HCT116 (cell line): Measurements from ENCODE around the gene SDK2. TPM values are rescaled to one million over a fixed set of nuclear protein-coding genes. Genes with fewer than 3 reads are reported as not detected.

Experiments used
- ATAC-seq: fragments of 200-7000 bp; cut with Tn5 transposase; 2 replicates; pipeline ENCODE4 v1.9.1; 2020; ENCODE audit warnings: mild to moderate bottlenecking, moderate library complexity
- BruUV-seq: library from RNA; stranded (reverse); fragments of 400-500 nt; replicated peaks from 2 replicates; lab custom pipeline; 2021; lab: Mats Ljungman, UMichigan
- CTCF ChIA-PET: fragments of 300-600 bp; sonication (Branson Sonifier 250); formaldehyde crosslinking; loops from one replicate; lab custom pipeline; 2021; ENCODE audit warnings: antibody characterized with exemption; lab: Charles Lee
- POLR2A ChIA-PET: fragments of 300-600, 350-600 bp; sonication (Branson Sonifier 250); formaldehyde crosslinking; loops from one replicate; lab custom pipeline; 2021; ENCODE audit warnings: antibody characterized with exemption; lab: Charles Lee
- RAD21 ChIA-PET, 2 experiments: fragments of 300-600 bp; sonication (Branson Sonifier 250); formaldehyde crosslinking; loops; one replicate each; lab custom pipeline; 2023; ENCODE audit warnings: low total read pairs in 2 of 2; ENCODE audit not compliant: uncharacterized antibody in 2 of 2, unreplicated experiment in 2 of 2, low non-redundant PET in 1 of 2; lab: Charles Lee
- DNase-seq: peaks from one replicate; pipeline ENCODE4 v3.0.0-alpha.2; 2010; ENCODE audit warnings: low read depth, low spot score
- H2AFZ ChIP-seq: fragments of 200-600 bp; shearing (Covaris generic), sonication (generic); 2 replicates; pipeline ENCODE4 v1.6.1; 2017; ENCODE audit warnings: low read depth, mixed run types, mixed read lengths, antibody characterized with exemption, low read length; ENCODE audit not compliant: poor library complexity, severe bottlenecking
- H3K27ac ChIP-seq: 2 replicates; pipeline ENCODE4 v1.5.1; 2012; ENCODE audit warnings: low read depth, low read length
- H3K27me3 ChIP-seq: fragments of 200-600 bp; sonication (generic); 2 replicates; pipeline ENCODE4 v1.6.1; 2016; ENCODE audit warnings: mixed run types, low read length, mixed read lengths; ENCODE audit not compliant: insufficient read depth
- H3K36me3 ChIP-seq, 2 experiments: fragments of 200-500 bp in 1 of 2; fragments of 200-600 bp in 1 of 2; sonication (Bioruptor generic) in 1 of 2; sonication (generic) in 1 of 2; 2 replicates each; pipeline versions ENCODE4 v1.5.1 to v1.6.1; 2014 to 2016; ENCODE audit warnings: low read length in 2 of 2, inconsistent platforms in 1 of 2, mixed read lengths in 1 of 2, mixed run types in 1 of 2; ENCODE audit not compliant: insufficient read depth in 2 of 2, control insufficient read depth in 1 of 2
- H3K4me1 ChIP-seq, 2 experiments: fragments of 200-600 bp in 1 of 2; sonication (generic) in 1 of 2; 2 replicates each; pipeline versions ENCODE4 v1.5.1 to v1.6.1; 2012 to 2017; ENCODE audit warnings: low read length in 2 of 2, inconsistent platforms in 1 of 2, mild to moderate bottlenecking in 1 of 2, mixed read lengths in 1 of 2, mixed run types in 1 of 2, moderate library complexity in 1 of 2; ENCODE audit not compliant: insufficient read depth in 2 of 2, control insufficient read depth in 1 of 2
- H3K4me2 ChIP-seq: fragments of 200-600 bp; sonication (generic); 2 replicates; pipeline ENCODE4 v1.6.1; 2017; ENCODE audit warnings: mixed run types, low read length, mixed read lengths
- H3K4me3 ChIP-seq, 2 experiments: fragments of 200-600 bp in 1 of 2; sonication (generic) in 1 of 2; replicated peaks in 1 of 2; 2 replicates each; pipeline ENCODE4 v1.5.1; 2011 to 2016; ENCODE audit warnings: low read length in 2 of 2, control low read depth in 1 of 2, low read depth in 1 of 2, mild to moderate bottlenecking in 1 of 2, mixed read lengths in 1 of 2, mixed run types in 1 of 2
- H3K79me2 ChIP-seq: fragments of 200-600 bp; sonication (generic); 2 replicates; pipeline ENCODE4 v1.6.1; 2017; ENCODE audit warnings: mild to moderate bottlenecking, mixed run types, low read length, moderate library complexity, mixed read lengths; ENCODE audit not compliant: insufficient read depth
- H3K9ac ChIP-seq: fragments of 200-600 bp; sonication (generic); 2 replicates; pipeline ENCODE4 v1.6.1; 2016; ENCODE audit warnings: low read length, mixed read lengths
- H3K9me2 ChIP-seq: fragments of 200-600 bp; sonication (generic), shearing (Covaris generic); 2 replicates; pipeline ENCODE4 v1.6.1; 2017; ENCODE audit warnings: mixed run types, mild to moderate bottlenecking, moderate library complexity; ENCODE audit not compliant: insufficient read depth
- H3K9me3 ChIP-seq, 2 experiments: fragments of 200-500 bp in 1 of 2; fragments of 200-600 bp in 1 of 2; sonication (Bioruptor generic) in 1 of 2; sonication (generic) in 1 of 2; 2 replicates each; pipeline ENCODE4 v1.6.1; 2014 to 2017; ENCODE audit warnings: low read length in 2 of 2, mixed read lengths in 2 of 2, inconsistent platforms in 1 of 2, low read depth in 1 of 2, mild to moderate bottlenecking in 1 of 2, mixed run types in 1 of 2, moderate library complexity in 1 of 2; ENCODE audit not compliant: control insufficient read depth in 1 of 2, insufficient read depth in 1 of 2
- H4K20me1 ChIP-seq: fragments of 200-600 bp; sonication (generic), shearing (Covaris generic); 2 replicates; pipeline ENCODE4 v1.6.1; 2017; ENCODE audit warnings: mixed run types, mild to moderate bottlenecking, moderate library complexity; ENCODE audit not compliant: insufficient read depth
- CBX3 ChIP-seq: IDR thresholded peaks from 2 replicates; pipeline ENCODE4 v1.6.1; 2012; ENCODE audit warnings: low read depth
- CEBPB ChIP-seq: IDR thresholded peaks from 2 replicates; pipeline ENCODE4 v1.6.1; 2012; ENCODE audit warnings: low read depth
- EGR1 ChIP-seq: IDR thresholded peaks from 2 replicates; pipeline ENCODE4 v1.6.1; 2012; ENCODE audit warnings: low read depth
- EZH2 ChIP-seq: fragments of 200-600 bp; sonication (generic); IDR thresholded peaks from 2 replicates; pipeline ENCODE4 v1.6.1; 2017; ENCODE audit warnings: antibody characterized with exemption, mixed run types
- EZH2phosphoT487 ChIP-seq: fragments of 200-600 bp; IDR thresholded peaks from 2 replicates; pipeline ENCODE4 v1.6.1; 2018; ENCODE audit warnings: antibody characterized with exemption, borderline replicate concordance
- FOSL1 ChIP-seq: IDR thresholded peaks from 2 replicates; pipeline ENCODE4 v1.6.1; 2012; ENCODE audit warnings: low read depth
- POLR2A ChIP-seq: IDR thresholded peaks from 2 replicates; pipeline ENCODE4 v1.7.0; 2011; ENCODE audit warnings: borderline replicate concordance; ENCODE audit not compliant: insufficient read depth, insufficient read length; ENCODE audit errors: extremely low read depth
- POLR2AphosphoS5 ChIP-seq: IDR thresholded peaks from 2 replicates; pipeline ENCODE4 v1.6.1; 2011; ENCODE audit warnings: mild to moderate bottlenecking, low read depth, low read length, moderate library complexity
- RAD21 ChIP-seq: IDR thresholded peaks from 2 replicates; pipeline ENCODE4 v1.6.1; 2012; ENCODE audit warnings: low read depth, mild to moderate bottlenecking
- SIN3A ChIP-seq: IDR thresholded peaks from 2 replicates; pipeline ENCODE4 v1.6.1; 2012; ENCODE audit warnings: low read depth
- SP1 ChIP-seq: IDR thresholded peaks from 2 replicates; pipeline ENCODE4 v1.6.1; 2012; ENCODE audit warnings: low read depth
- SRF ChIP-seq: IDR thresholded peaks from 2 replicates; pipeline ENCODE4 v1.6.1; 2012; ENCODE audit warnings: low read depth
- TCF7L2 ChIP-seq: IDR thresholded peaks from 2 replicates; pipeline ENCODE4 v1.7.0; 2011; ENCODE audit warnings: borderline replicate concordance, inconsistent platforms; ENCODE audit not compliant: insufficient read depth, insufficient read length; ENCODE audit errors: extremely low read depth
- ZFX ChIP-seq: fragments of 450-650 bp; IDR thresholded peaks from 2 replicates; pipeline ENCODE4 v1.6.1; 2017
- ZNF274 ChIP-seq: fragments of 200-500 bp; sonication (Bioruptor generic); IDR thresholded peaks from 2 replicates; pipeline ENCODE4 v1.6.1; 2014; ENCODE audit warnings: mild to moderate bottlenecking, low read depth, low read length, inconsistent platforms
- intact Hi-C: fragments of 100-400 bp; cut with micrococcal nuclease; formaldehyde crosslinking; loops from 2 replicates; pipeline ENCODE4 v1.10.0; 2022
- total RNA-seq: library from RNA; stranded (reverse); gene quantifications from one replicate; pipeline ENCODE4 v1.2.1, GENCODE V29; 2021; ENCODE audit not compliant: unreplicated experiment
- TF ChIP-seq, protein P1 (sequence below): IDR thresholded peaks from 2 replicates; pipeline ENCODE4 v1.6.1; 2012; ENCODE audit warnings: low read depth
- TF ChIP-seq, protein P2 (sequence below): IDR thresholded peaks from 2 replicates; pipeline ENCODE4 v1.6.1; 2012
- TF ChIP-seq, protein P3 (sequence below): IDR thresholded peaks from 2 replicates; pipeline ENCODE4 v1.6.1; 2011; ENCODE audit warnings: mild to moderate bottlenecking, low read length, moderate library complexity; ENCODE audit not compliant: insufficient replicate concordance; ENCODE audit errors: extremely low read depth
- TF ChIP-seq, protein P4 (sequence below), 3 experiments: fragments of 200-600 bp in 1 of 3; sonication (generic) in 1 of 3; IDR thresholded peaks in 2 of 3; conservative IDR thresholded peaks in 1 of 3; 2 replicates each; pipeline ENCODE4 v1.5.1; 2012 to 2017; ENCODE audit warnings: low read depth in 2 of 3, low read length in 2 of 3, antibody characterized with exemption in 1 of 3, borderline replicate concordance in 1 of 3, control low read depth in 1 of 3, mild to moderate bottlenecking in 1 of 3, mixed read lengths in 1 of 3, mixed run types in 1 of 3, moderate library complexity in 1 of 3; ENCODE audit not compliant: insufficient read depth in 1 of 3
- TF ChIP-seq, protein P5 (sequence below): IDR thresholded peaks from 2 replicates; pipeline ENCODE4 v1.6.1; 2012

The SDK2 gene
- total RNA-seq, 1 experiment from 2014 or later, result 0.10 TPM

DNA sequence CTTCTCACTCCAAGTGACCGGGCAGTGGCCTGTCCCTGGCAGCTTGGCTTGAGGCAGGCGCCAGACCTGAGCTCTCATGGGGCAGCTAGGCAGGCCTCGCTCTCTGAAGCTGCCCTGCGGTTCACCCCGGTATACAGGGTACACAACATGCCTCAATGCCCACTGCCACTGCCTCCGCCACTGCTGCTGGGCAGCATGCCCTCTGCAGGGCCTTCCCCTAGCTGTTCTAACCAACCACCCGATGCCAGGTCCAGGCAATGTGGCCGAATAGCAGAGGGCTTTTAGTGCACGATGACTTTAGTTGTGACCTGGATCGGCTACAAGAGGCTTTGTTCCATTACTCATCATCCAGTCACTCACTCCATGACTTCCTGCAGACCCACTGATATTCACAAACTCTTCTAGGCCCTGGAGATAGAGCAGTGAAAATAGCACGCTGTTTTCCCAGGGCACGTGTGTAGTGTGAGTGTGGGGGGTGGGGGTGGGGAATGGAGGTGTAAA, 352.2 kb downstream of the SDK2 start:
- ChIA-PET CTCF (interaction anchor here (0.8 to 1.3 kb wide), 3 partner anchors 16 to 37 kb away, joined by 4 to 9 read pairs (median 4); no protein-coding TSS in a partner anchor), RAD21 (interaction anchor here (0.7 to 1.7 kb wide), 5 partner anchors 16 to 703 kb away, joined by 3 to 7 read pairs (median 3); no protein-coding TSS in a partner anchor), POLR2A (interaction anchor here (0.7 to 2.0 kb wide), 10 partner anchors 10 to 247 kb away, joined by 3 to 15 read pairs (median 5); partner anchors contain the start of gene CDC42EP4)
- ATAC-seq (peak; percentile 58), DNase-seq (peak; percentile 89)
- H3K4me3 ChIP-seq, result peak overlapping the region; percentile 38 to 50
- no peaks in the 10 kb centered on the region for H3K9me3 ChIP-seq
- no peaks in the 10 kb centered on the region for H3K9me2 ChIP-seq
- peak overlapping the region; percentile 94 for H3K27ac ChIP-seq
- BruUV-seq, result TSS peak; percentile 87
- H3K9ac ChIP-seq, result peak overlapping the region; percentile 81
- H3K4me1 ChIP-seq, result peaks cover 79 to 85% of the 10 kb centered on the region in 2 experiments
- H3K4me2 ChIP-seq, result peak overlapping the region; percentile 81
- H4K20me1 ChIP-seq, result no peaks in the 10 kb centered on the region
- intact Hi-C loops, result loop anchor here (5.0 kb wide), 1 partner anchor 700 kb away; no protein-coding TSS in a partner anchor
- H3K36me3 ChIP-seq, result no peaks in the 10 kb centered on the region
- H3K27me3 ChIP-seq, result no peaks in the 10 kb centered on the region
- H2AFZ ChIP-seq, result no peak overlapping the region
- H3K79me2 ChIP-seq, result peaks cover 94% of the 10 kb centered on the region
- TF ChIP-seq, protein P1, sequence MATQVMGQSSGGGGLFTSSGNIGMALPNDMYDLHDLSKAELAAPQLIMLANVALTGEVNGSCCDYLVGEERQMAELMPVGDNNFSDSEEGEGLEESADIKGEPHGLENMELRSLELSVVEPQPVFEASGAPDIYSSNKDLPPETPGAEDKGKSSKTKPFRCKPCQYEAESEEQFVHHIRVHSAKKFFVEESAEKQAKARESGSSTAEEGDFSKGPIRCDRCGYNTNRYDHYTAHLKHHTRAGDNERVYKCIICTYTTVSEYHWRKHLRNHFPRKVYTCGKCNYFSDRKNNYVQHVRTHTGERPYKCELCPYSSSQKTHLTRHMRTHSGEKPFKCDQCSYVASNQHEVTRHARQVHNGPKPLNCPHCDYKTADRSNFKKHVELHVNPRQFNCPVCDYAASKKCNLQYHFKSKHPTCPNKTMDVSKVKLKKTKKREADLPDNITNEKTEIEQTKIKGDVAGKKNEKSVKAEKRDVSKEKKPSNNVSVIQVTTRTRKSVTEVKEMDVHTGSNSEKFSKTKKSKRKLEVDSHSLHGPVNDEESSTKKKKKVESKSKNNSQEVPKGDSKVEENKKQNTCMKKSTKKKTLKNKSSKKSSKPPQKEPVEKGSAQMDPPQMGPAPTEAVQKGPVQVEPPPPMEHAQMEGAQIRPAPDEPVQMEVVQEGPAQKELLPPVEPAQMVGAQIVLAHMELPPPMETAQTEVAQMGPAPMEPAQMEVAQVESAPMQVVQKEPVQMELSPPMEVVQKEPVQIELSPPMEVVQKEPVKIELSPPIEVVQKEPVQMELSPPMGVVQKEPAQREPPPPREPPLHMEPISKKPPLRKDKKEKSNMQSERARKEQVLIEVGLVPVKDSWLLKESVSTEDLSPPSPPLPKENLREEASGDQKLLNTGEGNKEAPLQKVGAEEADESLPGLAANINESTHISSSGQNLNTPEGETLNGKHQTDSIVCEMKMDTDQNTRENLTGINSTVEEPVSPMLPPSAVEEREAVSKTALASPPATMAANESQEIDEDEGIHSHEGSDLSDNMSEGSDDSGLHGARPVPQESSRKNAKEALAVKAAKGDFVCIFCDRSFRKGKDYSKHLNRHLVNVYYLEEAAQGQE, result no peak
- TF ChIP-seq EZH2, result no peak
- TF ChIP-seq EZH2phosphoT487, result no peak
- no peak for TF ChIP-seq SRF
- no peak for TF ChIP-seq ZNF274
- TF ChIP-seq POLR2AphosphoS5, result peak; percentile 50
- TF ChIP-seq, protein P2, sequence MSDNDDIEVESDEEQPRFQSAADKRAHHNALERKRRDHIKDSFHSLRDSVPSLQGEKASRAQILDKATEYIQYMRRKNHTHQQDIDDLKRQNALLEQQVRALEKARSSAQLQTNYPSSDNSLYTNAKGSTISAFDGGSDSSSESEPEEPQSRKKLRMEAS, result peak; percentile 95
- TF ChIP-seq EGR1, result no peak
- no peak for TF ChIP-seq POLR2A
- TF ChIP-seq TCF7L2, result no peak
- TF ChIP-seq, protein P3, sequence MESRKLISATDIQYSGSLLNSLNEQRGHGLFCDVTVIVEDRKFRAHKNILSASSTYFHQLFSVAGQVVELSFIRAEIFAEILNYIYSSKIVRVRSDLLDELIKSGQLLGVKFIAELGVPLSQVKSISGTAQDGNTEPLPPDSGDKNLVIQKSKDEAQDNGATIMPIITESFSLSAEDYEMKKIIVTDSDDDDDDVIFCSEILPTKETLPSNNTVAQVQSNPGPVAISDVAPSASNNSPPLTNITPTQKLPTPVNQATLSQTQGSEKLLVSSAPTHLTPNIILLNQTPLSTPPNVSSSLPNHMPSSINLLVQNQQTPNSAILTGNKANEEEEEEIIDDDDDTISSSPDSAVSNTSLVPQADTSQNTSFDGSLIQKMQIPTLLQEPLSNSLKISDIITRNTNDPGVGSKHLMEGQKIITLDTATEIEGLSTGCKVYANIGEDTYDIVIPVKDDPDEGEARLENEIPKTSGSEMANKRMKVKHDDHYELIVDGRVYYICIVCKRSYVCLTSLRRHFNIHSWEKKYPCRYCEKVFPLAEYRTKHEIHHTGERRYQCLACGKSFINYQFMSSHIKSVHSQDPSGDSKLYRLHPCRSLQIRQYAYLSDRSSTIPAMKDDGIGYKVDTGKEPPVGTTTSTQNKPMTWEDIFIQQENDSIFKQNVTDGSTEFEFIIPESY, result no peak
- peak; percentile 84; the same call in 1 of the 2 replicates for TF ChIP-seq CBX3
- TF ChIP-seq, protein P4, sequence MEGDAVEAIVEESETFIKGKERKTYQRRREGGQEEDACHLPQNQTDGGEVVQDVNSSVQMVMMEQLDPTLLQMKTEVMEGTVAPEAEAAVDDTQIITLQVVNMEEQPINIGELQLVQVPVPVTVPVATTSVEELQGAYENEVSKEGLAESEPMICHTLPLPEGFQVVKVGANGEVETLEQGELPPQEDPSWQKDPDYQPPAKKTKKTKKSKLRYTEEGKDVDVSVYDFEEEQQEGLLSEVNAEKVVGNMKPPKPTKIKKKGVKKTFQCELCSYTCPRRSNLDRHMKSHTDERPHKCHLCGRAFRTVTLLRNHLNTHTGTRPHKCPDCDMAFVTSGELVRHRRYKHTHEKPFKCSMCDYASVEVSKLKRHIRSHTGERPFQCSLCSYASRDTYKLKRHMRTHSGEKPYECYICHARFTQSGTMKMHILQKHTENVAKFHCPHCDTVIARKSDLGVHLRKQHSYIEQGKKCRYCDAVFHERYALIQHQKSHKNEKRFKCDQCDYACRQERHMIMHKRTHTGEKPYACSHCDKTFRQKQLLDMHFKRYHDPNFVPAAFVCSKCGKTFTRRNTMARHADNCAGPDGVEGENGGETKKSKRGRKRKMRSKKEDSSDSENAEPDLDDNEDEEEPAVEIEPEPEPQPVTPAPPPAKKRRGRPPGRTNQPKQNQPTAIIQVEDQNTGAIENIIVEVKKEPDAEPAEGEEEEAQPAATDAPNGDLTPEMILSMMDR (IDR thresholded peaks at IDR 0.05 in 2 of 3, conservative IDR thresholded peaks at IDR 0.05 in 1 of 3; ENCODE audit: borderline replicate concordance in 1 of 3, insufficient read depth in 1 of 3, low read depth in 2 of 3, low read length in 2 of 3), result no peak
- TF ChIP-seq ZFX, result peak; percentile 27; the same call in 1 of the 2 replicates
- no peak for TF ChIP-seq RAD21
- no peak for TF ChIP-seq CEBPB
- TF ChIP-seq FOSL1, result peak; percentile 94
- TF ChIP-seq, protein P5, sequence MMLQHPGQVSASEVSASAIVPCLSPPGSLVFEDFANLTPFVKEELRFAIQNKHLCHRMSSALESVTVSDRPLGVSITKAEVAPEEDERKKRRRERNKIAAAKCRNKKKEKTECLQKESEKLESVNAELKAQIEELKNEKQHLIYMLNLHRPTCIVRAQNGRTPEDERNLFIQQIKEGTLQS, result no peak
- TF ChIP-seq SP1, result peak; percentile 91
- peak; percentile 60 for TF ChIP-seq SIN3A
